PC-3 (cell line): Measurements from ENCODE around the gene NDUFA8. TPM values are rescaled to one million over a fixed set of nuclear protein-coding genes. Genes with fewer than 3 reads are reported as not detected.

Source experiments
- ATAC-seq: fragments of 200-7000 bp; cut with Tn5 transposase; 2 replicates; pipeline ENCODE4 v1.9.1; 2020; ENCODE audit warnings: mild to moderate bottlenecking, moderate library complexity
- BruUV-seq: library from RNA; stranded (reverse); fragments of 400-500 nt; replicated peaks from 2 replicates; lab custom pipeline; 2021; lab: Mats Ljungman, UMichigan
- CTCF ChIA-PET: fragments of 300-600 bp; sonication (Branson Sonifier 250); formaldehyde crosslinking; loops from one replicate; lab custom pipeline; 2022; ENCODE audit warnings: antibody characterized with exemption; lab: Charles Lee
- POLR2A ChIA-PET: fragments of 300-600 bp; sonication (Branson Sonifier 250); formaldehyde crosslinking; loops from one replicate; lab custom pipeline; 2022; ENCODE audit warnings: antibody characterized with exemption; ENCODE audit not compliant: unreplicated experiment; lab: Charles Lee
- DNase-seq: peaks from one replicate; pipeline ENCODE4 v3.0.0-alpha.2; 2015
- H2AFZ ChIP-seq: fragments of 300-600 bp; sonication (generic); 2 replicates; pipeline ENCODE4 v1.6.0; 2016; ENCODE audit warnings: antibody characterized with exemption, low read length
- H3F3A ChIP-seq: fragments of 300-600 bp; sonication (generic); one replicate; pipeline ENCODE4 v1.6.0; 2017; ENCODE audit warnings: antibody characterized with exemption, low read length, control low read depth, mild to moderate bottlenecking; ENCODE audit not compliant: unreplicated experiment
- H3K27ac ChIP-seq: fragments of 300-600 bp; sonication (generic); 2 replicates; pipeline ENCODE4 v1.5.1; 2016; ENCODE audit warnings: mild to moderate bottlenecking, low read length
- H3K27me3 ChIP-seq: fragments of 300-600 bp; sonication (generic); 2 replicates; pipeline ENCODE4 v1.6.1; 2016; ENCODE audit warnings: low read length, mixed read lengths
- H3K36me3 ChIP-seq: fragments of 300-600 bp; sonication (generic); 2 replicates; pipeline ENCODE4 v1.6.1; 2016; ENCODE audit warnings: low read depth, mixed run types, low read length, mixed read lengths
- H3K4me1 ChIP-seq: fragments of 300-600 bp; sonication (generic); 2 replicates; pipeline ENCODE4 v1.5.1; 2016; ENCODE audit warnings: low read length; ENCODE audit not compliant: insufficient read depth
- H3K4me2 ChIP-seq: fragments of 300-600 bp; sonication (generic); 2 replicates; pipeline ENCODE4 v1.6.0; 2016; ENCODE audit warnings: low read length
- H3K4me3 ChIP-seq: fragments of 300-600 bp; sonication (generic); 2 replicates; pipeline ENCODE4 v1.5.1; 2016; ENCODE audit warnings: mild to moderate bottlenecking, low read length, mixed read lengths
- H3K79me2 ChIP-seq: fragments of 300-600 bp; sonication (generic); 2 replicates; pipeline ENCODE4 v1.6.1; 2017; ENCODE audit warnings: low read length, mixed read lengths
- H3K9ac ChIP-seq: fragments of 300-600 bp; sonication (generic); 2 replicates; pipeline ENCODE4 v1.6.0; 2016; ENCODE audit warnings: mild to moderate bottlenecking, low read length
- H3K9me2 ChIP-seq: fragments of 300-600 bp; sonication (generic); replicated peaks from 2 replicates; pipeline ENCODE4 v1.6.1; 2016; ENCODE audit warnings: mixed run types, low read length, mixed read lengths
- H3K9me3 ChIP-seq: fragments of 300-600 bp; sonication (generic); 2 replicates; pipeline ENCODE4 v1.6.1; 2016; ENCODE audit warnings: low read length, mixed read lengths
- H4K20me1 ChIP-seq: fragments of 300-600 bp; sonication (generic); 2 replicates; pipeline ENCODE4 v1.6.1; 2016; ENCODE audit warnings: low read length, mixed read lengths
- CTCF ChIP-seq: fragments of 300-600 bp; sonication (generic); conservative IDR thresholded peaks from 2 replicates; pipeline ENCODE4 v1.5.1; 2017; ENCODE audit warnings: antibody characterized with exemption, low read depth, mild to moderate bottlenecking, low read length
- EZH2 ChIP-seq: fragments of 300-600 bp; sonication (generic); IDR thresholded peaks from one replicate; pipeline ENCODE4 v1.6.1; 2017; ENCODE audit warnings: antibody characterized with exemption, mild to moderate bottlenecking, low read length; ENCODE audit not compliant: unreplicated experiment
- EZH2phosphoT487 ChIP-seq: fragments of 300-600 bp; sonication (generic); IDR thresholded peaks from 2 replicates; pipeline ENCODE4 v1.6.1; 2018; ENCODE audit warnings: mild to moderate bottlenecking, antibody characterized with exemption, low read length, borderline replicate concordance
- intact Hi-C: fragments of 100-400 bp; cut with micrococcal nuclease; formaldehyde crosslinking; loops from 2 replicates; pipeline ENCODE4 v1.9.0; 2023
- total RNA-seq: library from RNA; depleted of rRNA; stranded (reverse); fragments of >200 nt; gene quantifications from 2 replicates; pipeline ENCODE4 v1.2.3, GENCODE V29; 2014

The NDUFA8 gene
- total RNA-seq, 1 experiment from 2014 or later = 67.5 TPM

- DNase-seq (no peak), ATAC-seq (no peak)
- no peak overlapping the region for H3K4me3 ChIP-seq
- H3K79me2 ChIP-seq = no peaks in the 10 kb centered on the region
- H3K27ac ChIP-seq = no peak overlapping the region
- no TSS peak for BruUV-seq
- H3K4me1 ChIP-seq = peaks cover 17% of the 10 kb centered on the region
- no peak overlapping the region for H3K4me2 ChIP-seq
- H3K9me3 ChIP-seq = no peaks in the 10 kb centered on the region
- no peaks in the 10 kb centered on the region for H3K9me2 ChIP-seq
- H4K20me1 ChIP-seq = no peaks in the 10 kb centered on the region
- TF ChIP-seq EZH2 (no peak), CTCF (no peak), EZH2phosphoT487 (no peak)
- no peak overlapping the region for H3K9ac ChIP-seq
- no peaks in the 10 kb centered on the region for H3K27me3 ChIP-seq
- no peaks in the 10 kb centered on the region for H3F3A ChIP-seq
- CTCF ChIA-PET = no interaction called here
- POLR2A ChIA-PET = no interaction called here
- intact Hi-C loops = loop anchor here (5.0 kb wide), 1 partner anchor 50 kb away; no protein-coding TSS in a partner anchor
- H3K36me3 ChIP-seq = no peaks in the 10 kb centered on the region
- no peak overlapping the region for H2AFZ ChIP-seq
Observed at GRCh38 chr9:122192261-122192875, 32.8 kb upstream of the NDUFA8 start.

GRCh38 chr9:122191584-122191983 is 32.0 kb upstream of the NDUFA8 start:
- DNase-seq = no peak
- no TSS peak for BruUV-seq
- H3K27me3 ChIP-seq = no peaks in the 10 kb centered on the region
- H2AFZ ChIP-seq = no peak overlapping the region
- H3K4me2 ChIP-seq = no peak overlapping the region
- H4K20me1 ChIP-seq = no peaks in the 10 kb centered on the region
- ChIA-PET CTCF (no interaction called here), POLR2A (no interaction called here)
- peaks cover 17% of the 10 kb centered on the region for H3K4me1 ChIP-seq
- ATAC-seq = no peak
- no peak overlapping the region; the same call in 1 of the 2 replicates for H3K9ac ChIP-seq
- H3K9me3 ChIP-seq = no peaks in the 10 kb centered on the region
- no peaks in the 10 kb centered on the region for H3F3A ChIP-seq
- H3K4me3 ChIP-seq = no peak overlapping the region
- H3K36me3 ChIP-seq = no peaks in the 10 kb centered on the region
- no peaks in the 10 kb centered on the region for H3K79me2 ChIP-seq
- TF ChIP-seq CTCF (no peak), EZH2 (no peak), EZH2phosphoT487 (no peak)
- intact Hi-C loops = loop anchor here (5.0 kb wide), 1 partner anchor 49 kb away; no protein-coding TSS in a partner anchor
- peak overlapping the region; percentile 74; the same call in 1 of the 2 replicates for H3K27ac ChIP-seq
- no peaks in the 10 kb centered on the region for H3K9me2 ChIP-seq
